Type B pancreatic cell (in vitro differentiated cells): ENCODE measurements around the gene S100A1. TPM values are rescaled to one million over a fixed set of nuclear protein-coding genes. Genes with fewer than 3 reads are reported as not detected.

Experiments used
- DNase-seq: peaks from one replicate; pipeline ENCODE4 v3.0.0; 2021; ENCODE audit warnings: mixed read lengths; ENCODE audit not compliant: unreplicated experiment; ENCODE audit errors: extremely low spot score
- H3K27ac Mint-ChIP-seq: 2 replicates; pipeline ENCODE4 v1.8.0; 2021; ENCODE audit warnings: mild to moderate bottlenecking, mixed read lengths
- H3K27me3 Mint-ChIP-seq: 2 replicates; pipeline ENCODE4 v1.8.0; 2021; ENCODE audit warnings: mixed read lengths
- H3K36me3 Mint-ChIP-seq: 2 replicates; pipeline ENCODE4 v1.8.0; 2021; ENCODE audit warnings: mixed read lengths
- H3K4me1 Mint-ChIP-seq: one replicate; pipeline ENCODE4 v1.8.0; 2021; ENCODE audit warnings: mixed read lengths; ENCODE audit not compliant: unreplicated experiment
- H3K4me3 Mint-ChIP-seq: 2 replicates; pipeline ENCODE4 v1.8.0; 2021; ENCODE audit warnings: mild to moderate bottlenecking, mixed read lengths
- H3K9me3 Mint-ChIP-seq: 2 replicates; pipeline ENCODE4 v1.8.0; 2021; ENCODE audit warnings: mixed read lengths
- total RNA-seq: library from RNA; stranded (reverse); gene quantifications from 2 replicates; pipeline ENCODE4 v1.2.1, GENCODE V29; 2021; ENCODE audit warnings: low replicate concordance
- TF ChIP-seq, protein P1 (sequence below): fragments of 200-600 bp; sonication (generic); conservative IDR thresholded peaks from 2 replicates; pipeline ENCODE4 v1.5.0; 2021; ENCODE audit warnings: antibody characterized with exemption, mild to moderate bottlenecking

Gene S100A1
- total RNA-seq, 1 donor from 2014 or later: 0.97 TPM

- H3K4me1 Mint-ChIP-seq: peaks cover 27% of the 10 kb centered on the region
Measured at GRCh38 chr1:153607381-153607780, 20.9 kb upstream of the S100A1 start.

GRCh38 chr1:153608089-153608682 lies 20.0 kb upstream of the S100A1 start:
- Mint-ChIP-seq H3K27me3 (no peaks in the 10 kb centered on the region), H3K36me3 (no peaks in the 10 kb centered on the region), H3K27ac (peak overlapping the region; percentile 92), H3K4me1 (peaks cover 28% of the 10 kb centered on the region), H3K4me3 (peak overlapping the region; percentile 86), H3K9me3 (no peaks in the 10 kb centered on the region)
- no peak for DNase-seq
- TF ChIP-seq, protein P1, sequence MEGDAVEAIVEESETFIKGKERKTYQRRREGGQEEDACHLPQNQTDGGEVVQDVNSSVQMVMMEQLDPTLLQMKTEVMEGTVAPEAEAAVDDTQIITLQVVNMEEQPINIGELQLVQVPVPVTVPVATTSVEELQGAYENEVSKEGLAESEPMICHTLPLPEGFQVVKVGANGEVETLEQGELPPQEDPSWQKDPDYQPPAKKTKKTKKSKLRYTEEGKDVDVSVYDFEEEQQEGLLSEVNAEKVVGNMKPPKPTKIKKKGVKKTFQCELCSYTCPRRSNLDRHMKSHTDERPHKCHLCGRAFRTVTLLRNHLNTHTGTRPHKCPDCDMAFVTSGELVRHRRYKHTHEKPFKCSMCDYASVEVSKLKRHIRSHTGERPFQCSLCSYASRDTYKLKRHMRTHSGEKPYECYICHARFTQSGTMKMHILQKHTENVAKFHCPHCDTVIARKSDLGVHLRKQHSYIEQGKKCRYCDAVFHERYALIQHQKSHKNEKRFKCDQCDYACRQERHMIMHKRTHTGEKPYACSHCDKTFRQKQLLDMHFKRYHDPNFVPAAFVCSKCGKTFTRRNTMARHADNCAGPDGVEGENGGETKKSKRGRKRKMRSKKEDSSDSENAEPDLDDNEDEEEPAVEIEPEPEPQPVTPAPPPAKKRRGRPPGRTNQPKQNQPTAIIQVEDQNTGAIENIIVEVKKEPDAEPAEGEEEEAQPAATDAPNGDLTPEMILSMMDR: no peak

More at GRCh38 chr1:153607381-153607780, 20.9 kb upstream of the S100A1 start:
- H3K4me3 Mint-ChIP-seq: no peak overlapping the region
- no peak for DNase-seq
- H3K9me3 Mint-ChIP-seq: no peaks in the 10 kb centered on the region
- TF ChIP-seq, protein P1: no peak
- H3K27ac Mint-ChIP-seq: peak overlapping the region; percentile 92
- no peaks in the 10 kb centered on the region for H3K27me3 Mint-ChIP-seq
- H3K36me3 Mint-ChIP-seq: no peaks in the 10 kb centered on the region

DNA sequence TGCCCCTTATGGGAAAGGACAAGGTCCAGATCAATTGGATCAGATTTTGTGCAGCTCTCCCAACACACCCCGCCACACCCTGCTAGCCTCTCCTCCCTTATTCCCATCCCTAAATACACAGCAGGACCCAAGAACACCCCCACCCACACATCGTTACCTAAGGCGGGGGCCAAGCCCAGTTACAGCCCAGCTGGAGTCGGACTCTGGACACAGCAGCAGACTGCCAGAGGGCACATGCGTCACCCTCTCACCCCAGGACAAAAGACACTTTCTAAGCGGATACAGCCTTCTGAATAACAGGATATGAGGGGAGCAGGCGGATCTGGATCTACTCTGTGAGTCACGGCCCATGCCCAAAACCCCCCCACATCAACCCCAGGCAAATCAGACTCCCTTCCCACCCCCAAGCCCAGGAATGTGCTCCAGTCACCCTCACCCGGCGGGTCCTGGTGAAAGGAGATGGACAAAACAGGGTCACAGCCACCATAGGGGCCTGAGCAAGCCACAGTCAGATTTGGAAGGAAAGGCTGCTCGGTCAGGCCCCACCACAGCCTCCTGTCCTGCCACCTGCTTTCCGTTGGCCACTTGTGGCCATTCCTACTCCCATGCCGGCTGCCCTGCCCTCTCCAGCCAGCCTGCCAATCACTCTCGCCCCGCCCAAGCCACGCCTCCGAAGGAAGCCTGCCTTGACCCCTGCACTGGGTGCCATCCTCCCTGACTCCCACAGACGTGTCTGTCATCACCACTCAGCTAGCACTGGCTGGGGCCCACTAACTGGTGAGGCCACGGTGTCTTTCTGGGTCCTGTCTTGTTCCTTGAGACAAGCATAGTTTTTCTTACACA lies 19.3 kb upstream of the S100A1 start:
- Mint-ChIP-seq H3K4me1 (peaks cover 35% of the 10 kb centered on the region), H3K9me3 (no peaks in the 10 kb centered on the region), H3K4me3 (peak overlapping the region; percentile 86), H3K27ac (peak overlapping the region; percentile 92), H3K36me3 (no peaks in the 10 kb centered on the region), H3K27me3 (no peaks in the 10 kb centered on the region)
- TF ChIP-seq, protein P1: no peak
- no peak for DNase-seq

- Mint-ChIP-seq H3K27me3 (no peaks in the 10 kb centered on the region), H3K9me3 (no peaks in the 10 kb centered on the region), H3K4me3 (peak overlapping the region; percentile 86), H3K27ac (peak overlapping the region; percentile 92), H3K4me1 (peaks cover 40% of the 10 kb centered on the region), H3K36me3 (no peaks in the 10 kb centered on the region)
- DNase-seq: no peak
- TF ChIP-seq, protein P1: no peak
Measured at GRCh38 chr1:153609585-153609907, 18.7 kb upstream of the S100A1 start.

GRCh38 chr1:153610334-153610733 lies 17.9 kb upstream of the S100A1 start:
- Mint-ChIP-seq H3K4me3 (peak overlapping the region; percentile 86), H3K4me1 (peaks cover 41% of the 10 kb centered on the region), H3K27me3 (no peaks in the 10 kb centered on the region), H3K9me3 (no peaks in the 10 kb centered on the region), H3K27ac (peak overlapping the region; percentile 92), H3K36me3 (no peaks in the 10 kb centered on the region)
- no peak for DNase-seq
- TF ChIP-seq, protein P1: no peak
